Ascending aorta (tissue), 2 donors: ENCODE measurements around the gene CREG2. TPM values are rescaled to one million over a fixed set of nuclear protein-coding genes. Genes with fewer than 3 reads are reported as not detected.

Experiments used
- DNase-seq, 2 donors: peaks; one replicate each; pipeline ENCODE4 v3.0.0-alpha.2; 2019; ENCODE audit warnings: low spot score in 2 of 2
- H3K27ac ChIP-seq, 2 donors: fragments of 200-600 bp; sonication (generic); one replicate each; pipeline ENCODE4 v1.5.1; 2016 to 2017; ENCODE audit warnings: mild to moderate bottlenecking in 1 of 2
- H3K27me3 ChIP-seq: fragments of 200-600 bp; sonication (generic); one replicate; pipeline ENCODE4 v1.5.1; 2017
- H3K36me3 ChIP-seq, 2 donors: fragments of 200-600 bp; sonication (generic); one replicate each; pipeline ENCODE4 v1.5.1; 2016
- H3K4me1 ChIP-seq, 2 donors: fragments of 200-600 bp; sonication (generic); one replicate each; pipeline ENCODE4 v1.5.1; 2016 to 2017; ENCODE audit warnings: mild to moderate bottlenecking in 1 of 2
- H3K4me3 ChIP-seq, 2 donors: fragments of 200-600 bp; sonication (generic); one replicate each; pipeline ENCODE4 v1.5.1; 2016 to 2017; ENCODE audit warnings: mild to moderate bottlenecking in 1 of 2
- H3K9me3 ChIP-seq, 2 donors: fragments of 200-600 bp; sonication (generic); one replicate each; pipeline ENCODE4 v1.5.1; 2016
- CTCF ChIP-seq, 3 experiments: fragments of 200-600 bp in 2 of 3; fragments of 450-650 bp in 1 of 3; sonication (generic) in 2 of 3; IDR thresholded peaks; one replicate each; pipeline ENCODE4 v1.5.1; 2016 to 2019; ENCODE audit warnings: antibody characterized with exemption in 3 of 3, mild to moderate bottlenecking in 1 of 3, moderate library complexity in 1 of 3
- intact Hi-C: fragments of 100-400 bp; cut with DNase I; formaldehyde crosslinking; loops from one replicate; pipeline ENCODE4 v1.15.1; 2023
- total RNA-seq: library from RNA; depleted of rRNA; stranded (reverse); fragments of >200 nt; gene quantifications from one replicate; pipeline ENCODE4 v1.1.0, GENCODE V29; 2016

Gene CREG2
- total RNA-seq, 1 donor from 2014 or later = not detected

- no peaks in the 10 kb centered on the region for H3K4me1 ChIP-seq
- no peak overlapping the region for H3K27ac ChIP-seq
- intact Hi-C loops = no loop called here
- H3K9me3 ChIP-seq = no peaks in the 10 kb centered on the region
- H3K36me3 ChIP-seq = no peaks in the 10 kb centered on the region
- TF ChIP-seq CTCF (IDR thresholded peaks at IDR 0.05) = no peak
- no peaks in the 10 kb centered on the region for H3K27me3 ChIP-seq
- no peak for DNase-seq
- H3K4me3 ChIP-seq = no peak overlapping the region
Measured at GRCh38 chr2:101351207-101351606, 36.1 kb downstream of the CREG2 start.

- DNase-seq = no peak
- Histone ChIP-seq H3K36me3 (no peaks in the 10 kb centered on the region), H3K27me3 (no peaks in the 10 kb centered on the region), H3K9me3 (no peaks in the 10 kb centered on the region), H3K27ac (no peak overlapping the region), H3K4me3 (no peak overlapping the region), H3K4me1 (no peaks in the 10 kb centered on the region)
- intact Hi-C loops = no loop called here
- no peak for TF ChIP-seq CTCF (IDR thresholded peaks at IDR 0.05)
Measured at GRCh38 chr2:101349893-101350662, 37.2 kb downstream of the CREG2 start.

GRCh38 chr2:101348883-101349282 is 38.4 kb downstream of the CREG2 start:
- intact Hi-C loops = no loop called here
- DNase-seq = no peak
- no peaks in the 10 kb centered on the region for H3K36me3 ChIP-seq
- no peak overlapping the region for H3K4me3 ChIP-seq
- H3K4me1 ChIP-seq = no peaks in the 10 kb centered on the region
- no peaks in the 10 kb centered on the region for H3K9me3 ChIP-seq
- TF ChIP-seq CTCF (IDR thresholded peaks at IDR 0.05) = no peak
- H3K27me3 ChIP-seq = no peaks in the 10 kb centered on the region
- no peak overlapping the region for H3K27ac ChIP-seq

- no peak overlapping the region for H3K4me3 ChIP-seq
- no peaks in the 10 kb centered on the region for H3K4me1 ChIP-seq
- no peak for TF ChIP-seq CTCF (IDR thresholded peaks at IDR 0.05)
- no peaks in the 10 kb centered on the region for H3K9me3 ChIP-seq
- DNase-seq = no peak
- H3K27me3 ChIP-seq = no peaks in the 10 kb centered on the region
- H3K27ac ChIP-seq = no peak overlapping the region
- intact Hi-C loops = no loop called here
- no peaks in the 10 kb centered on the region for H3K36me3 ChIP-seq
Measured at GRCh38 chr2:101346909-101347308, 40.4 kb downstream of the CREG2 start.

- Histone ChIP-seq H3K4me1 (no peaks in the 10 kb centered on the region), H3K4me3 (no peak overlapping the region), H3K27me3 (no peaks in the 10 kb centered on the region), H3K27ac (no peak overlapping the region), H3K9me3 (no peaks in the 10 kb centered on the region), H3K36me3 (no peaks in the 10 kb centered on the region)
- TF ChIP-seq CTCF (IDR thresholded peaks at IDR 0.05) = no peak
- intact Hi-C loops = no loop called here
- DNase-seq = no peak
Measured at GRCh38 chr2:101344137-101344536, 43.2 kb downstream of the CREG2 start.

GRCh38 chr2:101342625-101343008 is 44.7 kb downstream of the CREG2 start:
- DNase-seq = no peak
- H3K9me3 ChIP-seq = no peaks in the 10 kb centered on the region
- no peaks in the 10 kb centered on the region for H3K4me1 ChIP-seq
- H3K27ac ChIP-seq = no peak overlapping the region
- intact Hi-C loops = no loop called here
- no peak overlapping the region for H3K4me3 ChIP-seq
- H3K27me3 ChIP-seq = no peaks in the 10 kb centered on the region
- no peak for TF ChIP-seq CTCF (IDR thresholded peaks at IDR 0.05)
- no peaks in the 10 kb centered on the region for H3K36me3 ChIP-seq
